A549 (cell line): ENCODE results near the gene RAB41. TPM values are rescaled to one million over a fixed set of nuclear protein-coding genes. Genes with fewer than 3 reads are reported as not detected.

ENCODE experiments used
- ATAC-seq, 2 experiments: fragments of 200-7000 bp in 1 of 2; fragments of >200 bp in 1 of 2; cut with Nextera tagmentation in 1 of 2; cut with Tn5 transposase in 1 of 2; 3 replicates each; pipeline versions ENCODE4 v1.8.0 to v1.9.1; 2018 to 2020; ENCODE audit warnings: mild to moderate bottlenecking in 1 of 2, moderate library complexity in 1 of 2
- CTCF ChIA-PET: fragments of 300-600 bp; sonication (Branson Sonifier 250); formaldehyde crosslinking; extraction: SDS; loops from one replicate; lab custom pipeline; 2021; ENCODE audit warnings: antibody characterized with exemption, inconsistent platforms; lab: Yijun Ruan, JAX
- POLR2A ChIA-PET: fragments of 350-600 bp; formaldehyde crosslinking; extraction: SDS; loops from one replicate; lab custom pipeline; 2021; ENCODE audit warnings: antibody characterized with exemption, inconsistent platforms; lab: Yijun Ruan, JAX
- DNase-seq, 2 experiments: peaks; one replicate each; pipeline versions ENCODE4 v3.0.0 to v3.0.0-alpha.2; 2011 to 2016; ENCODE audit warnings: low read depth in 1 of 2, low spot score in 1 of 2
- FAIRE-seq: peaks from 2 replicates; lab custom pipeline; 2011; peaks lifted over from hg19 to GRCh38; lab: Jason Lieb, UNC
- H3K27ac ChIP-seq, 2 experiments: fragments of >200 bp; sonication (Bioruptor Twin); formaldehyde crosslinking; 3 replicates each; pipeline ENCODE4 v1.5.1; 2016 to 2017
- H3K4me1 ChIP-seq: fragments of >200 bp; sonication (Bioruptor Twin); formaldehyde crosslinking; 3 replicates; pipeline ENCODE4 v1.6.1; 2016
- H3K4me2 ChIP-seq: fragments of >200 bp; sonication (Bioruptor Twin); formaldehyde crosslinking; 3 replicates; pipeline ENCODE4 v1.6.1; 2016
- H3K4me3 ChIP-seq: fragments of >200 bp; sonication (Bioruptor Twin); formaldehyde crosslinking; 3 replicates; pipeline ENCODE4 v1.5.1; 2016
- H3K9me3 ChIP-seq: fragments of >200 bp; sonication (Bioruptor Twin); formaldehyde crosslinking; 3 replicates; pipeline ENCODE4 v1.6.1; 2016
- BCL3 ChIP-seq: fragments of >200 bp; sonication (Bioruptor Twin); formaldehyde crosslinking; IDR thresholded peaks from 3 replicates; pipeline ENCODE4 v1.6.1; 2016
- BHLHE40 ChIP-seq: IDR thresholded peaks from 2 replicates; pipeline ENCODE4 v1.6.1; 2012; ENCODE audit warnings: low read depth, low read length, inconsistent platforms
- CBX8 ChIP-seq: fragments of 200-600 bp; sonication (generic); IDR thresholded peaks from 2 replicates; pipeline ENCODE4 v1.6.1; 2016
- CHD4 ChIP-seq: fragments of 200-600 bp; sonication (generic); IDR thresholded peaks from 2 replicates; pipeline ENCODE4 v1.6.1; 2016; ENCODE audit warnings: antibody characterized with exemption, mild to moderate bottlenecking, borderline replicate concordance
- CTCF ChIP-seq: fragments of >200 bp; sonication (Bioruptor Twin); formaldehyde crosslinking; IDR thresholded peaks from 3 replicates; pipeline ENCODE4 v1.5.1; 2016
- ELK1 ChIP-seq: fragments of 150-350 bp; IDR thresholded peaks from 2 replicates; pipeline ENCODE4 v1.6.1; 2014; ENCODE audit warnings: low read depth, mild to moderate bottlenecking, low read length
- EP300 ChIP-seq, 2 experiments: fragments of >200 bp; sonication (Bioruptor Twin); formaldehyde crosslinking; IDR thresholded peaks; 2 replicates in 1 of 2; 3 replicates in 1 of 2; pipeline ENCODE4 v1.6.1; 2016 to 2017
- FOSB ChIP-seq: fragments of 250-450 bp; sonication (Bioruptor Pico); IDR thresholded peaks from 2 replicates; pipeline ENCODE4 v1.5.0; 2020; ENCODE audit warnings: mild to moderate bottlenecking, moderate library complexity
- GATA3 ChIP-seq: IDR thresholded peaks from 2 replicates; pipeline ENCODE4 v1.6.1; 2012; ENCODE audit warnings: borderline replicate concordance
- HOXA7 ChIP-seq: fragments of 250-450 bp; sonication (Bioruptor Pico); IDR thresholded peaks from 2 replicates; pipeline ENCODE4 v1.5.0; 2020; ENCODE audit warnings: mild to moderate bottlenecking, moderate library complexity
- HOXB13 ChIP-seq: fragments of 250-450 bp; sonication (Bioruptor Pico); IDR thresholded peaks from 2 replicates; pipeline ENCODE4 v1.5.0; 2020; ENCODE audit warnings: low read depth, mild to moderate bottlenecking, moderate library complexity
- KDM1A ChIP-seq: fragments of 200-600 bp; sonication (generic); IDR thresholded peaks from 2 replicates; pipeline ENCODE4 v1.6.1; 2016; ENCODE audit warnings: low read depth, mild to moderate bottlenecking
- MYC ChIP-seq: IDR thresholded peaks from 2 replicates; pipeline ENCODE4 v1.6.1; 2012; ENCODE audit warnings: mild to moderate bottlenecking, inconsistent platforms, low read length, improper control_type of control experiment, borderline replicate concordance
- NPAS2 ChIP-seq: fragments of 250-450 bp; sonication (Bioruptor Pico); IDR thresholded peaks from 2 replicates; pipeline ENCODE4 v1.8.0; 2022; ENCODE audit warnings: mild to moderate bottlenecking, moderate library complexity, borderline replicate concordance
- RAD21 ChIP-seq, 2 experiments: fragments of >200 bp in 1 of 2; sonication (Bioruptor Twin) in 1 of 2; formaldehyde crosslinking in 1 of 2; IDR thresholded peaks in 1 of 2; conservative IDR thresholded peaks in 1 of 2; 2 replicates in 1 of 2; 3 replicates in 1 of 2; pipeline ENCODE4 v1.6.1; 2012 to 2018; ENCODE audit warnings: inconsistent platforms in 1 of 2
- RCOR1 ChIP-seq: fragments of 150-350 bp; IDR thresholded peaks from 2 replicates; pipeline ENCODE4 v1.6.1; 2014; ENCODE audit warnings: antibody characterized with exemption, low read length, low read depth
- RFX5 ChIP-seq: fragments of 450-650 bp; IDR thresholded peaks from 2 replicates; pipeline ENCODE4 v1.7.1; 2014; ENCODE audit warnings: antibody characterized with exemption, mild to moderate bottlenecking, moderate library complexity
- SMC3 ChIP-seq: fragments of >200 bp; sonication (Bioruptor Twin); formaldehyde crosslinking; IDR thresholded peaks from 3 replicates; pipeline ENCODE4 v1.6.1; 2018; ENCODE audit warnings: inconsistent platforms
- SREBF2 ChIP-seq: fragments of 450-650 bp; IDR thresholded peaks from 2 replicates; pipeline ENCODE4 v1.6.1; 2014; ENCODE audit warnings: mild to moderate bottlenecking, moderate library complexity
- TFCP2L1 ChIP-seq: fragments of 250-450 bp; sonication (Bioruptor Pico); IDR thresholded peaks from 2 replicates; pipeline ENCODE4 v1.5.0; 2021; ENCODE audit warnings: mild to moderate bottlenecking
- TP53 ChIP-seq: fragments of 250-450 bp; sonication (Bioruptor Pico); IDR thresholded peaks from 2 replicates; pipeline ENCODE4 v1.5.0; 2021; ENCODE audit warnings: mild to moderate bottlenecking, moderate library complexity
- WGBS: methylation state at CpG from one replicate; pipeline ENCODE4 v1.1.6; 2017; ENCODE audit errors: missing lambda C conversion rate; 5-methylcytosine and 5-hydroxymethylcytosine counted together
- polyA plus RNA-seq, 4 experiments: library from polyadenylated mRNA; depleted of rRNA in 3 of 4; stranded (reverse); fragments of >200 nt; fragmentation: RNase III in 1 of 4; extraction: RNeasy Plus Mini Kit Qiagen cat#74134 plus additional on column Dnase treatment in 1 of 4; gene quantifications; 2 replicates in 3 of 4; 3 replicates in 1 of 4; pipeline ENCODE4 v1.2.3, GENCODE V29; 2011 to 2017

The RAB41 gene
- polyA plus RNA-seq, 2 of the 4 experiments (the other 2 are of a cell fraction): not detected

- H3K27ac ChIP-seq: no peak overlapping the region
- TF ChIP-seq BCL3: no peak
- TF ChIP-seq RFX5: no peak
- no peak for TF ChIP-seq FOSB
- no peak for TF ChIP-seq CTCF
- no peak for TF ChIP-seq HOXA7 (CRISPR knock-in tag)
- no peak for TF ChIP-seq MYC
- no peak for TF ChIP-seq CHD4
- no peak for TF ChIP-seq HOXB13 (CRISPR knock-in tag)
- no peak for TF ChIP-seq ELK1
- no peak for TF ChIP-seq SREBF2
- TF ChIP-seq TP53: no peak
- H3K4me1 ChIP-seq: peaks cover 22% of the 10 kb centered on the region; the same call in 1 of the 3 replicates
- WGBS: 93% methylated on average over 5 of the region's 5 CpGs
- ATAC-seq: no peak
- CTCF ChIA-PET: interaction anchor here (1.8 kb wide), 1 partner anchor 160 kb away, joined by 8 read pairs; the partner anchor contains the start of gene IGBP1
- DNase-seq: no peak
- no peak overlapping the region; the same call in 2 of the 3 replicates for H3K4me2 ChIP-seq
- FAIRE-seq: peak; percentile 95
- POLR2A ChIA-PET: no interaction called here
- no peaks in the 10 kb centered on the region for H3K9me3 ChIP-seq
- H3K4me3 ChIP-seq: no peak overlapping the region
Observed at GRCh38 chrX:70293621-70294020, 11.6 kb downstream of the RAB41 start.

GRCh38 chrX:70301716-70302115 is 19.7 kb downstream of the RAB41 start:
- Histone ChIP-seq H3K4me2 (no peak overlapping the region), H3K4me1 (no peaks in the 10 kb centered on the region), H3K9me3 (no peaks in the 10 kb centered on the region), H3K4me3 (no peak overlapping the region), H3K27ac (no peak overlapping the region)
- WGBS: 81% methylated on average over 3 of the region's 3 CpGs
- FAIRE-seq: no peak
- DNase-seq: no peak
- ChIA-PET CTCF (interaction anchor here (0.5 to 1.6 kb wide), 2 partner anchors 168 to 169 kb away, joined by 3 to 4 read pairs; partner anchors contain the start of gene IGBP1), POLR2A (no interaction called here)
- TF ChIP-seq GATA3 (no peak), TP53 (no peak), RAD21 (conservative IDR thresholded peaks at IDR 0.05 in 1 of 2, IDR thresholded peaks at IDR 0.05 in 1 of 2) (no peak), KDM1A (no peak), RFX5 (no peak), RCOR1 (no peak), CBX8 (no peak), EP300 (IDR thresholded peaks at IDR 0.05) (no peak), SMC3 (no peak)
- ATAC-seq: no peak

- ATAC-seq (no peak), FAIRE-seq (no peak), DNase-seq (no peak)
- ChIA-PET POLR2A (no interaction called here), CTCF (no interaction called here)
- Histone ChIP-seq H3K9me3 (no peaks in the 10 kb centered on the region), H3K4me2 (no peak overlapping the region), H3K27ac (no peak overlapping the region), H3K4me1 (no peaks in the 10 kb centered on the region), H3K4me3 (no peak overlapping the region)
- TF ChIP-seq NPAS2 (CRISPR knock-in tag) (no peak), TFCP2L1 (no peak), BHLHE40 (no peak), MYC (no peak)
- 100% methylated on average over 1 of the region's 1 CpG for WGBS
Observed at GRCh38 chrX:70313503-70313902, 31.5 kb downstream of the RAB41 start.
